ENCODE results near the gene FAM171A1.

Gene FAM171A1

GRCh38 chr10:15321431-15322341 lies 49.4 kb downstream of the FAM171A1 start:
- no peaks in the 10 kb centered on the region for H3K9me3 ChIP-seq (ENCODE audit: control insufficient read depth in 2 of 2, low read length in 2 of 2)
- peak overlapping the region in 1 of 2 donors; percentile 9 for H3K27ac ChIP-seq (ENCODE audit: low read depth in 2 of 2, low read length in 2 of 2)
- H3K9ac ChIP-seq (ENCODE audit: low read depth in 1 of 2, low read length in 2 of 2): no peak overlapping the region
- H3K36me3 ChIP-seq (ENCODE audit: control insufficient read depth in 2 of 2, insufficient read depth in 2 of 2, low read length in 2 of 2): no peaks in the 10 kb centered on the region
- no peak overlapping the region for H3K4me3 ChIP-seq (ENCODE audit: low read length in 2 of 2)
- peaks cover 7 to 19% of the 10 kb centered on the region in 2 donors for H3K4me1 ChIP-seq (ENCODE audit: control insufficient read depth in 2 of 2, insufficient read depth in 2 of 2, low read length in 2 of 2)
- H3K27me3 ChIP-seq (ENCODE audit: control insufficient read depth in 2 of 2, insufficient read depth in 2 of 2, low read length in 2 of 2): no peaks in the 10 kb centered on the region

- Histone ChIP-seq H3K36me3 (ENCODE audit: control insufficient read depth in 2 of 2, insufficient read depth in 2 of 2, low read length in 2 of 2) (no peaks in the 10 kb centered on the region), H3K9ac (ENCODE audit: low read depth in 1 of 2, low read length in 2 of 2) (no peak overlapping the region), H3K27ac (ENCODE audit: low read depth in 2 of 2, low read length in 2 of 2) (no peak overlapping the region)
Observed at GRCh38 chr10:15320522-15321203, 50.4 kb downstream of the FAM171A1 start.

GRCh38 chr10:15320118-15320517 lies 51.0 kb downstream of the FAM171A1 start:
- Histone ChIP-seq H3K27me3 (ENCODE audit: control insufficient read depth in 2 of 2, insufficient read depth in 2 of 2, low read length in 2 of 2) (no peaks in the 10 kb centered on the region), H3K9ac (ENCODE audit: low read depth in 1 of 2, low read length in 2 of 2) (no peak overlapping the region), H3K9me3 (ENCODE audit: control insufficient read depth in 2 of 2, low read length in 2 of 2) (no peaks in the 10 kb centered on the region), H3K4me3 (ENCODE audit: low read length in 2 of 2) (no peak overlapping the region), H3K4me1 (ENCODE audit: control insufficient read depth in 2 of 2, insufficient read depth in 2 of 2, low read length in 2 of 2) (peaks cover 11 to 25% of the 10 kb centered on the region in 2 donors), H3K27ac (ENCODE audit: low read depth in 2 of 2, low read length in 2 of 2) (no peak overlapping the region), H3K36me3 (ENCODE audit: control insufficient read depth in 2 of 2, insufficient read depth in 2 of 2, low read length in 2 of 2) (no peaks in the 10 kb centered on the region)

More at GRCh38 chr10:15320522-15321203, 50.4 kb downstream of the FAM171A1 start:
- Histone ChIP-seq H3K4me1 (ENCODE audit: control insufficient read depth in 2 of 2, insufficient read depth in 2 of 2, low read length in 2 of 2) (peaks cover 11 to 25% of the 10 kb centered on the region in 2 donors), H3K27me3 (ENCODE audit: control insufficient read depth in 2 of 2, insufficient read depth in 2 of 2, low read length in 2 of 2) (no peaks in the 10 kb centered on the region), H3K9me3 (ENCODE audit: control insufficient read depth in 2 of 2, low read length in 2 of 2) (no peaks in the 10 kb centered on the region), H3K4me3 (ENCODE audit: low read length in 2 of 2) (no peak overlapping the region)

- Histone ChIP-seq H3K4me3 (ENCODE audit: low read length in 2 of 2) (no peak overlapping the region), H3K4me1 (ENCODE audit: control insufficient read depth in 2 of 2, insufficient read depth in 2 of 2, low read length in 2 of 2) (peaks cover 14 to 28% of the 10 kb centered on the region in 2 donors), H3K36me3 (ENCODE audit: control insufficient read depth in 2 of 2, insufficient read depth in 2 of 2, low read length in 2 of 2) (no peaks in the 10 kb centered on the region), H3K9ac (ENCODE audit: low read depth in 1 of 2, low read length in 2 of 2) (peak overlapping the region in 1 of 2 donors; percentile 23), H3K27me3 (ENCODE audit: control insufficient read depth in 2 of 2, insufficient read depth in 2 of 2, low read length in 2 of 2) (no peaks in the 10 kb centered on the region), H3K9me3 (ENCODE audit: control insufficient read depth in 2 of 2, low read length in 2 of 2) (no peaks in the 10 kb centered on the region), H3K27ac (ENCODE audit: low read depth in 2 of 2, low read length in 2 of 2) (peak overlapping the region in 1 of 2 donors; percentile 38)
Observed at GRCh38 chr10:15316871-15317464, 54.1 kb downstream of the FAM171A1 start.

DNA sequence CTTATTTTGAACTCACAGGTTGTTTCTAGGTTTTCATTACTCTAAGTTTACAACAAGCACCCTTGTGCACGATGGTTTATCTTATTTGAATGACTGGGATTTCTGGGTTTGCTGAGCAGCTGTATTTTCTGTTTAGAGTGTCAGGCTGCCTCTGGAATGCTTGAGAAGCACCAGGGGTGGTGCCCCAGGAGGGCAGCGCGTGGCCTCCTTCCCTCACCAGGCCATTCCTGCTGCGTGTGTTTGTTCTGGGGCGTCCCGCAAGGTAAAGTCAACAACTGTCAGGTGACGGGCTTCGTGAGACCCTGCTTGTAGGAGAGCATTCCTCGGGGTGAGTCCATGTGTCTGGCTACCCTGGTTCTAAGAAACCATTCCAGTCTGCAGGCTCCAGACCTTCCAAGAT lies 54.9 kb downstream of the FAM171A1 start:
- H3K27me3 ChIP-seq (ENCODE audit: control insufficient read depth in 2 of 2, insufficient read depth in 2 of 2, low read length in 2 of 2): no peaks in the 10 kb centered on the region
- H3K27ac ChIP-seq (ENCODE audit: low read depth in 2 of 2, low read length in 2 of 2): no peak overlapping the region
- no peak overlapping the region for H3K4me3 ChIP-seq (ENCODE audit: low read length in 2 of 2)
- H3K36me3 ChIP-seq (ENCODE audit: control insufficient read depth in 2 of 2, insufficient read depth in 2 of 2, low read length in 2 of 2): no peaks in the 10 kb centered on the region
- H3K9ac ChIP-seq (ENCODE audit: low read depth in 1 of 2, low read length in 2 of 2): peak overlapping the region in 1 of 2 donors; percentile 23
- H3K9me3 ChIP-seq (ENCODE audit: control insufficient read depth in 2 of 2, low read length in 2 of 2): no peaks in the 10 kb centered on the region
- H3K4me1 ChIP-seq (ENCODE audit: control insufficient read depth in 2 of 2, insufficient read depth in 2 of 2, low read length in 2 of 2): peaks cover 13 to 22% of the 10 kb centered on the region in 2 donors

GRCh38 chr10:15315286-15315685 lies 55.8 kb downstream of the FAM171A1 start:
- no peaks in the 10 kb centered on the region for H3K36me3 ChIP-seq (ENCODE audit: control insufficient read depth in 2 of 2, insufficient read depth in 2 of 2, low read length in 2 of 2)
- no peaks in the 10 kb centered on the region for H3K27me3 ChIP-seq (ENCODE audit: control insufficient read depth in 2 of 2, insufficient read depth in 2 of 2, low read length in 2 of 2)
- no peak overlapping the region for H3K4me3 ChIP-seq (ENCODE audit: low read length in 2 of 2)
- H3K4me1 ChIP-seq (ENCODE audit: control insufficient read depth in 2 of 2, insufficient read depth in 2 of 2, low read length in 2 of 2): peaks cover 11 to 17% of the 10 kb centered on the region in 2 donors
- no peaks in the 10 kb centered on the region for H3K9me3 ChIP-seq (ENCODE audit: control insufficient read depth in 2 of 2, low read length in 2 of 2)
- H3K9ac ChIP-seq (ENCODE audit: low read depth in 1 of 2, low read length in 2 of 2): no peak overlapping the region
- no peak overlapping the region for H3K27ac ChIP-seq (ENCODE audit: low read depth in 2 of 2, low read length in 2 of 2)

DNA sequence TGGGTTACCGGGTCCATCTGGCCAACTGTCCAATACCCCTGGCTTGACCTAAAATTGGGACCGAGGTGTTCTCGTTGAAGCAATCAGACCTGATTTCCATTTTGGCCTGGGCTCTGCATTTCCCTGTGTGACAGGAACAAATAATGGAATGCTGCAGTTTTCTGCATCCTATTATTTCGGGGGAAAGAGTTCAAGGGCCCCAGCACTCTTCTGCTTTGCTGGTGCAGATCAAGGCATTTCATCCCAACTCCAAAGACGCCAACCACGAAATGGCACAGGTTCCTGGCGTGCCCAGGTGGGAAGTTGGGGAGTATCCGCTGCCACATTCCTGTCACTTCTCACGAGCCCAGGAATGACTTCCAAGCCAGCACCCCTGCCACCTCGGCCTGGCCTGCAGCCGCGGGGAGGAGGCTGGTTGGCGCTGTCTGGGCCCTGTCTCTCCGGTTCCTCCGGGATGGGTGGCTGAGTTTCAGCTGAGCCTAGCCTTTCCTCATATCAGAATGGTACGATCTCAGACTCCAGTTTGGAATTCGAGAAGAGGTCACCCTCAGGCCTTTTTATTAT lies 56.5 kb downstream of the FAM171A1 start:
- H3K27ac ChIP-seq (ENCODE audit: low read depth in 2 of 2, low read length in 2 of 2): no peak overlapping the region
- H3K4me3 ChIP-seq (ENCODE audit: low read length in 2 of 2): no peak overlapping the region
- no peaks in the 10 kb centered on the region for H3K36me3 ChIP-seq (ENCODE audit: control insufficient read depth in 2 of 2, insufficient read depth in 2 of 2, low read length in 2 of 2)
- no peaks in the 10 kb centered on the region for H3K27me3 ChIP-seq (ENCODE audit: control insufficient read depth in 2 of 2, insufficient read depth in 2 of 2, low read length in 2 of 2)
- no peaks in the 10 kb centered on the region for H3K9me3 ChIP-seq (ENCODE audit: control insufficient read depth in 2 of 2, low read length in 2 of 2)
- no peak overlapping the region for H3K9ac ChIP-seq (ENCODE audit: low read depth in 1 of 2, low read length in 2 of 2)
- peaks cover 11 to 17% of the 10 kb centered on the region in 2 donors for H3K4me1 ChIP-seq (ENCODE audit: control insufficient read depth in 2 of 2, insufficient read depth in 2 of 2, low read length in 2 of 2)

DNA sequence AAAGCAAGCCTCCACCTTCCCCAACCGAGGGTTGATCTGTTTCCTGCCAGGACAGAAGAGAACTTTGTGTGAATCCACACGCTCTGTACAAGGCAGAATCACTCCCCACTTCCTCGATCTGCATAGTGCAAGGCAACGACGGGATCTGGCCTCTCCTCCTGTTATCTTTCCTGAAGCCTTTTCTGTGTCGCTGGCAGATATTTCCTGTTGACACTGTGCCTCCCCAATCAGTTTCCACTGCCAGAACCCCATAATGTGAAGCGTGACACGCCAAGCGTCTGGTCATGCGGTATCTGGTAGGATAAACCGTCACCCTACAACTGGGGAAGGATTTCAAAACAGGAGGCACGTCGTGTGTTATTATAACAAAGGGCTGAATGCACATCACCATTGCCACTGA lies 57.2 kb downstream of the FAM171A1 start:
- Histone ChIP-seq H3K27me3 (ENCODE audit: control insufficient read depth in 2 of 2, insufficient read depth in 2 of 2, low read length in 2 of 2) (no peaks in the 10 kb centered on the region), H3K9me3 (ENCODE audit: control insufficient read depth in 2 of 2, low read length in 2 of 2) (no peaks in the 10 kb centered on the region), H3K4me3 (ENCODE audit: low read length in 2 of 2) (no peak overlapping the region), H3K36me3 (ENCODE audit: control insufficient read depth in 2 of 2, insufficient read depth in 2 of 2, low read length in 2 of 2) (no peaks in the 10 kb centered on the region), H3K27ac (ENCODE audit: low read depth in 2 of 2, low read length in 2 of 2) (peak overlapping the region in 1 of 2 donors; percentile 20), H3K9ac (ENCODE audit: low read depth in 1 of 2, low read length in 2 of 2) (no peak overlapping the region), H3K4me1 (ENCODE audit: control insufficient read depth in 2 of 2, insufficient read depth in 2 of 2, low read length in 2 of 2) (peaks cover 11 to 17% of the 10 kb centered on the region in 2 donors)

GRCh38 chr10:15313047-15313446 lies 58.0 kb downstream of the FAM171A1 start:
- peaks cover 11 to 17% of the 10 kb centered on the region in 2 donors for H3K4me1 ChIP-seq (ENCODE audit: control insufficient read depth in 2 of 2, insufficient read depth in 2 of 2, low read length in 2 of 2)
- H3K27me3 ChIP-seq (ENCODE audit: control insufficient read depth in 2 of 2, insufficient read depth in 2 of 2, low read length in 2 of 2): no peaks in the 10 kb centered on the region
- H3K27ac ChIP-seq (ENCODE audit: low read depth in 2 of 2, low read length in 2 of 2): no peak overlapping the region
- no peaks in the 10 kb centered on the region for H3K9me3 ChIP-seq (ENCODE audit: control insufficient read depth in 2 of 2, low read length in 2 of 2)
- H3K36me3 ChIP-seq (ENCODE audit: control insufficient read depth in 2 of 2, insufficient read depth in 2 of 2, low read length in 2 of 2): no peaks in the 10 kb centered on the region
- H3K9ac ChIP-seq (ENCODE audit: low read depth in 1 of 2, low read length in 2 of 2): no peak overlapping the region
- H3K4me3 ChIP-seq (ENCODE audit: low read length in 2 of 2): no peak overlapping the region
